K562 (cell line): ENCODE data around the gene C1QTNF8. TPM values are rescaled to one million over a fixed set of nuclear protein-coding genes. Genes with fewer than 3 reads are reported as not detected.

Experiments
- ATAC-seq: fragments of 200-7000 bp; cut with Tn5 transposase; 3 replicates; pipeline ENCODE4 v1.9.1; 2020; ENCODE audit warnings: moderate library complexity
- BruUV-seq: library from RNA; stranded (reverse); fragments of 400-500 nt; replicated peaks from 2 replicates; lab custom pipeline; 2021; lab: Mats Ljungman, UMichigan
- CTCF ChIA-PET: fragments of 300-600 bp; formaldehyde crosslinking; extraction: SDS; loops from one replicate; lab custom pipeline; 2021; ENCODE audit warnings: low intra/inter-chr PET ratio; lab: Yijun Ruan, JAX
- POLR2A ChIA-PET: fragments of 300-600, 350-650 bp; sonication (Branson Sonifier 250); formaldehyde crosslinking; extraction: SDS; loops from one replicate; lab custom pipeline; 2021; ENCODE audit warnings: antibody characterized with exemption, inconsistent platforms; lab: Yijun Ruan, JAX
- DNase-seq, 4 experiments: peaks; one replicate each; pipeline versions ENCODE4 v3.0.0 to v3.0.0-alpha.2; 2011 to 2018; ENCODE audit warnings: low spot score in 3 of 4, mixed read lengths in 3 of 4; ENCODE audit errors: extremely low read depth in 1 of 4
- FAIRE-seq: peaks from 2 replicates; lab custom pipeline; 2011; peaks lifted over from hg19 to GRCh38; lab: Jason Lieb, UNC
- H2AFZ ChIP-seq: 2 replicates; pipeline ENCODE4 v1.6.0; 2011; ENCODE audit warnings: low read depth, low read length, control low read depth, inconsistent platforms
- H3K27ac ChIP-seq: fragments of 200-600 bp; 3 replicates; pipeline ENCODE4 v1.8.0; 2011; ENCODE audit warnings: low read depth, mild to moderate bottlenecking, control low read depth, inconsistent platforms, low read length, moderate library complexity, mixed read lengths; ENCODE audit errors: extremely low read depth
- H3K27me3 ChIP-seq, 2 experiments: fragments of 300-600 bp in 1 of 2; 2 replicates in 1 of 2; 3 replicates in 1 of 2; pipeline versions ENCODE4 v1.6.0 to v1.8.0; 2011; ENCODE audit warnings: inconsistent platforms in 2 of 2, low read length in 2 of 2, mild to moderate bottlenecking in 1 of 2, mixed read lengths in 1 of 2, moderate library complexity in 1 of 2; ENCODE audit not compliant: control insufficient read depth in 2 of 2, insufficient read depth in 2 of 2
- H3K36me3 ChIP-seq: fragments of 300-600 bp; 3 replicates; pipeline ENCODE4 v1.8.0; 2011; ENCODE audit warnings: mild to moderate bottlenecking, low read length, inconsistent platforms; ENCODE audit not compliant: control insufficient read depth, insufficient read depth
- H3K4me1 ChIP-seq, 2 experiments: fragments of 200-600 bp in 1 of 2; replicated peaks in 1 of 2; 2 replicates in 1 of 2; 3 replicates in 1 of 2; pipeline versions ENCODE4 v1.5.1 to v1.8.0; 2011; ENCODE audit warnings: inconsistent platforms in 2 of 2, low read length in 2 of 2, mild to moderate bottlenecking in 1 of 2, mixed read lengths in 1 of 2, moderate library complexity in 1 of 2; ENCODE audit not compliant: control insufficient read depth in 2 of 2, insufficient read depth in 2 of 2
- H3K4me2 ChIP-seq: 2 replicates; pipeline ENCODE4 v1.6.1; 2011; ENCODE audit warnings: low read length, control low read depth, inconsistent platforms, mixed read lengths; ENCODE audit not compliant: insufficient read depth
- H3K4me3 ChIP-seq: fragments of 200-600 bp; sonication (generic), shearing (Covaris generic); 2 replicates; pipeline ENCODE4 v1.5.1; 2016; ENCODE audit warnings: control low read depth, inconsistent platforms
- H3K79me2 ChIP-seq: fragments of 200-600 bp; 3 replicates; pipeline ENCODE4 v1.8.0; 2011; ENCODE audit warnings: low read length, inconsistent platforms; ENCODE audit not compliant: control insufficient read depth, insufficient read depth
- H3K9ac ChIP-seq, 2 experiments: 2 replicates each; pipeline versions ENCODE4 v1.6.0 to v1.6.1; 2011; ENCODE audit warnings: low read depth in 2 of 2, low read length in 2 of 2, control low read depth in 1 of 2, inconsistent platforms in 1 of 2, mild to moderate bottlenecking in 1 of 2, mixed read lengths in 1 of 2; ENCODE audit not compliant: insufficient read depth in 1 of 2
- H3K9me1 ChIP-seq: one replicate; pipeline ENCODE4 v1.6.0; 2011; ENCODE audit warnings: inconsistent platforms, mild to moderate bottlenecking, low read length, moderate library complexity; ENCODE audit not compliant: control insufficient read depth, insufficient read depth
- H3K9me3 ChIP-seq: replicated peaks from 2 replicates; pipeline ENCODE4 v1.5.1; 2011; ENCODE audit warnings: low read depth, low read length, inconsistent platforms; ENCODE audit not compliant: control insufficient read depth, insufficient read depth
- H4K20me1 ChIP-seq: replicated peaks from 2 replicates; pipeline ENCODE4 v1.6.1; 2011; ENCODE audit warnings: low read length, inconsistent platforms, mixed read lengths; ENCODE audit not compliant: control insufficient read depth, insufficient read depth
- CBX8 ChIP-seq: fragments of 200-600 bp; sonication (generic); IDR thresholded peaks from 2 replicates; pipeline ENCODE4 v1.6.1; 2012; ENCODE audit warnings: borderline replicate concordance, mixed run types, low read depth, mild to moderate bottlenecking, moderate library complexity, mixed read lengths, low read length, control low read depth, inconsistent platforms; ENCODE audit not compliant: poor library complexity, severe bottlenecking; ENCODE audit errors: extremely low read depth
- CREBBP ChIP-seq: IDR thresholded peaks from one replicate; pipeline ENCODE4 v1.6.1; 2012; ENCODE audit warnings: low read depth, mild to moderate bottlenecking, control low read depth, inconsistent platforms, low read length
- E4F1 ChIP-seq: fragments of 250-450 bp; sonication (Bioruptor Pico); IDR thresholded peaks from 2 replicates; pipeline ENCODE4 v1.5.0; 2021; ENCODE audit warnings: mild to moderate bottlenecking, borderline replicate concordance
- KDM5B ChIP-seq: fragments of 200-600 bp; sonication (generic); IDR thresholded peaks from 2 replicates; pipeline ENCODE4 v1.6.1; 2012; ENCODE audit warnings: low read depth, mild to moderate bottlenecking, moderate library complexity, low read length, control low read depth, inconsistent platforms; ENCODE audit not compliant: insufficient replicate concordance
- LEF1 ChIP-seq: fragments of 450-650 bp; IDR thresholded peaks from 2 replicates; pipeline ENCODE4 v1.6.1; 2016; ENCODE audit warnings: mild to moderate bottlenecking
- ZBTB17 ChIP-seq: fragments of 450-650 bp; formaldehyde crosslinking; IDR thresholded peaks from 2 replicates; pipeline ENCODE4 v1.4.0; 2020; ENCODE audit warnings: mild to moderate bottlenecking
- ZNF165 ChIP-seq: fragments of 250-450 bp; sonication (Bioruptor Pico); IDR thresholded peaks from 2 replicates; pipeline ENCODE4 v1.4.0; 2020; ENCODE audit warnings: borderline replicate concordance
- WGBS: fragments of 100-300 bp; shearing (Covaris generic); methylation state at CpG from one replicate; pipeline ENCODE4 v1.1.6; 2016; ENCODE audit warnings: low coverage, mixed read lengths; ENCODE audit not compliant: insufficient coverage; ENCODE audit errors: missing lambda C conversion rate; 5-methylcytosine and 5-hydroxymethylcytosine counted together
- in situ Hi-C: fragments of 300-500 bp; cut with MboI; formaldehyde crosslinking; loops from 4 replicates; pipeline ENCODE4 v1.15.0; 2018; ENCODE audit warnings: inconsistent platforms, mixed read lengths
- intact Hi-C: fragments of 100-400 bp; cut with micrococcal nuclease; formaldehyde crosslinking; loops from 2 replicates; pipeline ENCODE4 v1.14.2; 2022
- polyA plus RNA-seq, 8 experiments: library from polyadenylated mRNA; depleted of rRNA in 4 of 8; stranded (reverse) in 5 of 8; unstranded in 3 of 8; fragments of >200 nt; fragmentation: Nextera tagmentation in 2 of 8; fragmentation: Illumina TruSeq in 1 of 8; extraction: Ambion mirVana in 2 of 8; extraction: Trizol in 1 of 8; gene quantifications; 2 replicates each; pipeline versions ENCODE4 v1.2.1 to v1.2.3, GENCODE V29; 2011 to 2014; ENCODE audit warnings: inconsistent platforms in 1 of 8, missing spikeins in 1 of 8
- total RNA-seq, 7 experiments: library from RNA; depleted of rRNA in 6 of 7; stranded (reverse); fragments of >200 nt in 6 of 7; fragmentation: Illumina TruSeq in 2 of 7; extraction: Trizol in 2 of 7; gene quantifications; 2 replicates each; pipeline versions ENCODE4 v1.2.1 to v1.2.3, GENCODE V29; 2011 to 2021; ENCODE audit warnings: low replicate concordance in 1 of 7

Gene C1QTNF8
- total and polyA plus RNA-seq, 9 of the 15 experiments (the other 6 are each of a cell fraction or from before 2014, with no cell fraction given): not detected

DNA sequence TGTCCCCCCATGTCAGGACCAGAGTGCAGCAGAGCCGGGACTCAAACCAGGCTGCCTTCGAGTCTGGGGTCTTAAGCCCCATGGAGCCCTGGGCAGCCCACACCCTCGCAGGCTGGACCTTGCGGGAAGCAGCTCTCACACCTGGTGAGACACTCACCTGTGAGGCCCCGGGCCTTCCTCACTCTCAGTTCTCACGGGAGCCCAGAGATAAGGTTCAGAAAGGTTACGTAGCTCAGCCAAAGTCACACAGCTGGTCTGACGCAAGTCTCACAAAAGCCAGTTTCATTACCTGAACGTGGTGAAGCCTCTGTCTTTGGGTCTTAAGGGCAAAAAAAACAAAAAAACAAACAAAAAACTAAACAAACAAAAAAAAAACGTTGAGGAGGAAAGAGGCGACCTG lies 56.3 kb downstream of the C1QTNF8 start:
- POLR2A ChIA-PET: no interaction called here
- Histone ChIP-seq H3K4me3 (no peak overlapping the region), H3K36me3 (no peaks in the 10 kb centered on the region), H4K20me1 (peaks cover 10% of the 10 kb centered on the region; the same call in 1 of the 2 replicates)
- CTCF ChIA-PET: no interaction called here
- no TSS peak for BruUV-seq
- no peak for DNase-seq
- in situ Hi-C loops: no loop called here
- TF ChIP-seq KDM5B (no peak), ZBTB17 (CRISPR knock-in tag) (no peak), CREBBP (no peak), CBX8 (no peak), E4F1 (no peak), ZNF165 (CRISPR knock-in tag) (no peak), LEF1 (no peak)
- TF ChIP-seq, all 486 proteins: peak for 0
- peaks cover 7 to 38% of the 10 kb centered on the region in 2 experiments; a peak in 3 of 5 replicates for H3K27me3 ChIP-seq
- H3K27ac ChIP-seq: no peak overlapping the region
- no peak overlapping the region for H3K9ac ChIP-seq
- H3K79me2 ChIP-seq: no peaks in the 10 kb centered on the region
- intact Hi-C loops: no loop called here
- ATAC-seq (no peak), FAIRE-seq (no peak)
- no peaks in the 10 kb centered on the region for H3K9me1 ChIP-seq
- 0 out of 2 replicates have a peak, but pooled peaks cover 2% of the 10 kb centered on the region for H3K9me3 ChIP-seq
- H3K4me2 ChIP-seq: no peak overlapping the region
- H3K4me1 ChIP-seq: peaks cover 0 to 36% of the 10 kb centered on the region in 2 experiments; a peak in 2 of 5 replicates
- H2AFZ ChIP-seq: no peak overlapping the region
- 13% methylated on average over 11 of the region's 11 CpGs for WGBS
